ENCODE results near the gene ERBB4. TPM values are rescaled to one million over a fixed set of nuclear protein-coding genes. Genes with fewer than 3 reads are reported as not detected.

The ERBB4 gene
- total RNA-seq, 2 donors from 2014 or later: not detected

DNA sequence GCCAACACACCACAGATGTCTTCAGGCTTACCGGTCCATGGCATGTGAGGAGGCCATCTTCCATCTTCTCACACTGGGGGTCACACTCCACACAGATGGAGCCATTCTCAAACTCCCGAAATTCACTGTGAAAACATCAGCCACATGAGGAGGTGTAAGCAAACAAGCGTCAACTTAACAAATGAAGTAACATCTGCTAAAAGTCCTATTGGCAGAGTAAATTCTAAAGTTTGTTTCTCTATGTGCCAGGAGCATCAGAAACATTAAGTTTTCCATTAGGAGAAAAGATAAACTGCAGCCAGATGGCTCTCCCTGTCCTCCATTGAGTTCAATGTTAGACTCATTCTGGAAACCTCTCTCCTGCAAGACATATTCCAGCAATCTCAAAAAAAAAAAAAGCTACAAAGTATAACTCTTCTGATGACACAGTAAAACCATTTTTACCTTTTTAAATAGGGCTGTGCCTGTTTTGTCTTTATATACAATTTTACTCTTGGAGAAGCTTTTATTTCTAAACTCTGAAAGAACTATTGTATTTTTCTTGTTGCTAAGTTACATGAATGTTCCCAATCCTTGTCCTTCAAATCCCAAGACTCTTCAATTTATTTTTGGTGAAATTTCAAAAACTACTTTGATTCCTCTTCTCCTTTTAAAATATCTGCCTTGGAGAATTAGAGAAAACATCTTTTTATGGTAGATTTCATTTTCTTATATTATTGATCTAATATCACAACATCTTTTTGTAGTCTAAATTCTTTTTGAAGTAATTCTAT lies 865.3 kb downstream of the ERBB4 start:
- Mint-ChIP-seq H3K9me3 (no peaks in the 10 kb centered on the region), H3K27me3 (no peaks in the 10 kb centered on the region), H3K4me1 (ENCODE audit: low read depth in 2 of 2) (no peaks in the 10 kb centered on the region), H3K4me3 (no peak overlapping the region), H3K36me3 (no peaks in the 10 kb centered on the region), H3K27ac (no peak overlapping the region)
- ATAC-seq (no peak), DNase-seq (ENCODE audit: low spot score) (no peak)

GRCh38 chr2:211671977-211672376 lies 866.6 kb downstream of the ERBB4 start:
- ATAC-seq (no peak), DNase-seq (ENCODE audit: low spot score) (no peak)
- Mint-ChIP-seq H3K27me3 (no peaks in the 10 kb centered on the region), H3K9me3 (no peaks in the 10 kb centered on the region), H3K4me3 (no peak overlapping the region), H3K36me3 (no peaks in the 10 kb centered on the region), H3K4me1 (ENCODE audit: low read depth in 2 of 2) (no peaks in the 10 kb centered on the region), H3K27ac (no peak overlapping the region)

- DNase-seq (ENCODE audit: low spot score) (no peak), ATAC-seq (no peak)
- Mint-ChIP-seq H3K36me3 (peaks cover 5% of the 10 kb centered on the region), H3K4me3 (no peak overlapping the region), H3K27me3 (no peaks in the 10 kb centered on the region), H3K27ac (no peak overlapping the region), H3K4me1 (ENCODE audit: low read depth in 2 of 2) (no peaks in the 10 kb centered on the region), H3K9me3 (peaks cover 10% of the 10 kb centered on the region)
Measured at GRCh38 chr2:211665299-211665698, 873.3 kb downstream of the ERBB4 start.

DNA sequence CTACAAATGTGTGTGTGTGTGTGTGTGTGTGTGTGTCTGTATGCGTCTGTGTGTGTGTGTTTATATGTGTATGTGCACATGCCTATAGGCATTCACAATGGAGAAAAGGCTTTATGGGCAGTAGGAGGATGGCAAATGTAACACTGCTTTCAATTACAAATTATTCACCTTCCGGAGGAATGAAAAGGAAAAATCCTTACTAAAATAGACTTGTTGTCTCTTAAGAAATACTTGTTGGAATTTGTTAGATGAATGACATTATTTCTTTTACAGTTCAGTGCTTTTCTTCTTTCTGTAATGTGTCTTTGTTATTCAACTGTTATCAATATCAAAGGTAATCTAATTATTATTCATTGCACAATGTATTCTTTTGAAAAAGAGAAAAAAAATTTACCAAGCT lies 874.3 kb downstream of the ERBB4 start:
- Mint-ChIP-seq H3K4me1 (ENCODE audit: low read depth in 2 of 2) (no peaks in the 10 kb centered on the region), H3K27me3 (no peaks in the 10 kb centered on the region), H3K4me3 (no peak overlapping the region), H3K36me3 (peaks cover 7% of the 10 kb centered on the region), H3K9me3 (peaks cover 18% of the 10 kb centered on the region), H3K27ac (no peak overlapping the region)
- DNase-seq (ENCODE audit: low spot score): no peak
- ATAC-seq: no peak

GRCh38 chr2:211654211-211654780 lies 884.3 kb downstream of the ERBB4 start:
- H3K27me3 Mint-ChIP-seq: no peaks in the 10 kb centered on the region
- H3K36me3 Mint-ChIP-seq: no peaks in the 10 kb centered on the region
- H3K27ac Mint-ChIP-seq: no peak overlapping the region
- no peak overlapping the region for H3K4me3 Mint-ChIP-seq
- no peaks in the 10 kb centered on the region for H3K4me1 Mint-ChIP-seq (ENCODE audit: low read depth in 2 of 2)
- DNase-seq (ENCODE audit: low spot score) (no peak), ATAC-seq (no peak)
- peaks cover 4% of the 10 kb centered on the region for H3K9me3 Mint-ChIP-seq

GRCh38 chr2:211652327-211652726 lies 886.3 kb downstream of the ERBB4 start:
- Mint-ChIP-seq H3K36me3 (no peaks in the 10 kb centered on the region), H3K27ac (no peak overlapping the region), H3K27me3 (no peaks in the 10 kb centered on the region), H3K9me3 (peaks cover 5% of the 10 kb centered on the region), H3K4me3 (no peak overlapping the region), H3K4me1 (ENCODE audit: low read depth in 2 of 2) (no peaks in the 10 kb centered on the region)
- ATAC-seq (no peak), DNase-seq (ENCODE audit: low spot score) (no peak)

- H3K27me3 Mint-ChIP-seq: no peaks in the 10 kb centered on the region
- H3K9me3 Mint-ChIP-seq: peaks cover 4% of the 10 kb centered on the region
- DNase-seq (ENCODE audit: low spot score) (no peak), ATAC-seq (no peak)
- H3K4me3 Mint-ChIP-seq: no peak overlapping the region
- no peak overlapping the region for H3K27ac Mint-ChIP-seq
- no peaks in the 10 kb centered on the region for H3K4me1 Mint-ChIP-seq (ENCODE audit: low read depth in 2 of 2)
- no peaks in the 10 kb centered on the region for H3K36me3 Mint-ChIP-seq
Measured at GRCh38 chr2:211649331-211649730, 889.3 kb downstream of the ERBB4 start.

- no peaks in the 10 kb centered on the region for H3K36me3 Mint-ChIP-seq
- H3K9me3 Mint-ChIP-seq: peaks cover 12% of the 10 kb centered on the region
- no peaks in the 10 kb centered on the region for H3K27me3 Mint-ChIP-seq
- H3K4me1 Mint-ChIP-seq (ENCODE audit: low read depth in 2 of 2): no peaks in the 10 kb centered on the region
- H3K4me3 Mint-ChIP-seq: no peak overlapping the region
- DNase-seq (ENCODE audit: low spot score) (no peak), ATAC-seq (no peak)
- no peak overlapping the region for H3K27ac Mint-ChIP-seq
Measured at GRCh38 chr2:211631503-211631902, 907.1 kb downstream of the ERBB4 start.

DNA sequence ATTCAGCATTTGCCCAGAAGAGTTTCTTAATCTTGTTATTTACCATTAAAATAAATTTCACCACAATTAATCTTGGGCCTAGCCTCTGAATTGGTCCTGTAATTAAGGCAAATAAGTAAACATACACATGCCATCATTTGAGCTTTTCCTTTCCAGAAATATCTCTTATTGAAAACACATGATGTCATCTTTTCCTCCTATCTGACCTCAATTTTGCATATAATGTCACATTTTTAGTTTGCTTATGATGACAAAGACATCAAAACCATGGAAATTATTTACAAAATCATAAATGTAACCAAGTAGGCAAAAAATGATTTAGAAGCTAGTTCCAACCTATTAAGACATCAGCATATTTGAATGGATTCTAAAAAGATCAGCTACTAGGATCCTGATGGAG lies 915.5 kb downstream of the ERBB4 start:
- DNase-seq (ENCODE audit: low spot score) (no peak), ATAC-seq (no peak)
- Mint-ChIP-seq H3K4me3 (no peak overlapping the region), H3K36me3 (peaks cover 5% of the 10 kb centered on the region), H3K27ac (no peak overlapping the region), H3K9me3 (peaks cover 13% of the 10 kb centered on the region), H3K27me3 (no peaks in the 10 kb centered on the region), H3K4me1 (ENCODE audit: low read depth in 2 of 2) (no peaks in the 10 kb centered on the region)

GRCh38 chr2:211620986-211621385 lies 917.6 kb downstream of the ERBB4 start:
- Mint-ChIP-seq H3K27me3 (no peaks in the 10 kb centered on the region), H3K9me3 (peaks cover 8% of the 10 kb centered on the region), H3K4me3 (no peak overlapping the region), H3K36me3 (peaks cover 5% of the 10 kb centered on the region), H3K4me1 (ENCODE audit: low read depth in 2 of 2) (no peaks in the 10 kb centered on the region), H3K27ac (no peak overlapping the region)
- ATAC-seq: no peak
- no peak for DNase-seq (ENCODE audit: low spot score)

DNA sequence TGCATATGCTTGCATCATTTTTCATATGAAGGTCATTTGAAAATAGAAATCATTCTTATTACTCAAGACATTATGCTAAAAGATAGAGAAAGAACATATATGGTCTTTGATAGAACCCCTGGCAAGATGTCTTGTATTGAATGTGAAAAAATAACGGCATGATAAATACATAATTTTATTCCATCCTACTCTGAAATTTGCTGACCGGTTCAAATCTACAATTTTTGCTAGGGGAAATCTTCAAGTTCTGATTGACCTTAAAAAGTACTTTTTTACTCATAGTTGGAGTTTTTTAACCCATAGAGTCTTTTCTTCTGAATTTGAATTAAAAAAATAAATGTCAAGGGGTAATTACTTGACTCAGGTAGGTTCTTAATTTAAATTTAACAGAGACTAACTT lies 920.8 kb downstream of the ERBB4 start:
- Mint-ChIP-seq H3K27me3 (no peaks in the 10 kb centered on the region), H3K9me3 (peaks cover 7% of the 10 kb centered on the region), H3K4me3 (no peak overlapping the region), H3K36me3 (no peaks in the 10 kb centered on the region), H3K4me1 (ENCODE audit: low read depth in 2 of 2) (no peaks in the 10 kb centered on the region), H3K27ac (no peak overlapping the region)
- ATAC-seq: no peak
- DNase-seq (ENCODE audit: low spot score): no peak

DNA sequence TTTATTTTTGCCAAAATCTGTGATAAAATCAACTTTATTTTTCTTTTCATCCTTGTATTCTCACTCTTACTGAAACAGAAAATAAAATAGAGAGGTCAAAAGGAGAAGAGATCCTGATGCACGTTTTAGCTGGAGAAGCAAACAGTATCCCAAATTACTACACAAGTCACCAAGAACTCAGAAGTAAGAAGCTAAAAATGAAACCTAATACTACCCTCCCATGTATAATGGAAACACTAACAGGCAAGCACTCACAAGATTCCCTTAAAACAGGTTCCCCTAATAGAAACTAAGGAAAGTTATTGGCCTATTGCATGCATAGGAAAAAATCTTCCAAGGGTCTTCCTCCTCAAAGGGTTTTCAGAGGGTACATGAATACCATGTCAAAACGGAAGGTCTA lies 927.0 kb downstream of the ERBB4 start:
- Mint-ChIP-seq H3K4me3 (peak overlapping the region; percentile 66), H3K27ac (peak overlapping the region in 1 of 2 donors; percentile 35), H3K36me3 (no peaks in the 10 kb centered on the region), H3K4me1 (ENCODE audit: low read depth in 2 of 2) (peaks cover 0 to 4% of the 10 kb centered on the region in 2 donors), H3K27me3 (no peaks in the 10 kb centered on the region), H3K9me3 (peaks cover 13% of the 10 kb centered on the region)
- ATAC-seq: no peak
- DNase-seq (ENCODE audit: low spot score): no peak

DNA sequence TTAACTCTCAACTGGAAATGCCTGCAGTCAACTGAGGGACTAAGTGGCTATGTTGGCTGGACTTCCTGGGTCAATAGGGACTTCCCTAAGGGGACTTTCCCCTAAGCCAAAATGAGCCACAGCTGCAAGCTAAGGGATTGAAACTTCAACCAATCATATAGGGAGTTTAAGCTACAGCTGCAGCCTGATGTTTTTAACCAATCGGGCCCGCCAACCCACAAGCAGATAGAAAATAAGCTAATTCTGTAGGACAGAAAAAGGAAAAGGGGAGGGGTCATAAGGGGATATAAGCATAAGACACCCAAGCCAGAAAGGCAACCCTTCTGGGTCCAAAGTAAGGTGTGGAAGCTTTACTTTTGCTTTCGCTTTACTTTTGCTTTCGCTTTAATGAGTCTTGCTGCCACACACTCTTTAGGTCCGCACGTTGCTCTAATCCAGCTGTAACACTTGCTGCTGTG lies 927.5 kb downstream of the ERBB4 start:
- Mint-ChIP-seq H3K4me3 (peak overlapping the region; percentile 66), H3K36me3 (no peaks in the 10 kb centered on the region), H3K27me3 (no peaks in the 10 kb centered on the region), H3K27ac (peak overlapping the region in 1 of 2 donors; percentile 35), H3K4me1 (ENCODE audit: low read depth in 2 of 2) (peaks cover 0 to 4% of the 10 kb centered on the region in 2 donors), H3K9me3 (peaks cover 13% of the 10 kb centered on the region)
- DNase-seq (ENCODE audit: low spot score) (no peak), ATAC-seq (peak; percentile 58 to 80)

DNA sequence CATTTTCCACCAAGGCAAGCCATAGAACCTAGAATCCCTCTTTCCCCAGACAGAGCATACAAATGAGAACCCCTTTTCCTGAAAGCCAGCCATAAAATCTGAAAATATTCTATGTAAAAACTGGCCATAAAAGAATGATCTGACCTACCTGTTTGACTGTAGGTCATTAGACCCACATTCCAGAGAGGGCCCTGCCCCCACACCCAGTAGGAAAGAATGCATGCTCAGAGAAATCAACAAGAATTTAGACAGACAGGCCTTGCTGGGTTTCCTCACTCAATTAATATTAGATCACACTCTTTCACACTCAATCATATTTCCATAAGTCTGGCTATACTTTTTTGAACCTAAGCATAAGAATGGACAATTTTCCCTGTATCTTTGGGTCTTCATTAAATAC lies 929.5 kb downstream of the ERBB4 start:
- peaks cover 0 to 4% of the 10 kb centered on the region in 2 donors for H3K4me1 Mint-ChIP-seq (ENCODE audit: low read depth in 2 of 2)
- no peak overlapping the region for H3K27ac Mint-ChIP-seq
- H3K27me3 Mint-ChIP-seq: no peaks in the 10 kb centered on the region
- H3K36me3 Mint-ChIP-seq: no peaks in the 10 kb centered on the region
- DNase-seq (ENCODE audit: low spot score) (no peak), ATAC-seq (no peak)
- peaks cover 13% of the 10 kb centered on the region for H3K9me3 Mint-ChIP-seq
- H3K4me3 Mint-ChIP-seq: no peak overlapping the region
